Loucy (cell line): ENCODE measurements around the gene IL18R1.

Experiments
- EZH2phosphoT487 ChIP-seq: fragments of 200-600 bp; IDR thresholded peaks from 2 replicates; pipeline ENCODE4 v1.6.1; 2018; ENCODE audit warnings: antibody characterized with exemption, mild to moderate bottlenecking, moderate library complexity, borderline replicate concordance
- TF ChIP-seq, protein P1 (sequence below): fragments of 200-600 bp; sonication (generic); conservative IDR thresholded peaks from 2 replicates; pipeline ENCODE4 v1.5.1; 2014; ENCODE audit warnings: mild to moderate bottlenecking, antibody characterized with exemption, low read length

- TF ChIP-seq, protein P1, sequence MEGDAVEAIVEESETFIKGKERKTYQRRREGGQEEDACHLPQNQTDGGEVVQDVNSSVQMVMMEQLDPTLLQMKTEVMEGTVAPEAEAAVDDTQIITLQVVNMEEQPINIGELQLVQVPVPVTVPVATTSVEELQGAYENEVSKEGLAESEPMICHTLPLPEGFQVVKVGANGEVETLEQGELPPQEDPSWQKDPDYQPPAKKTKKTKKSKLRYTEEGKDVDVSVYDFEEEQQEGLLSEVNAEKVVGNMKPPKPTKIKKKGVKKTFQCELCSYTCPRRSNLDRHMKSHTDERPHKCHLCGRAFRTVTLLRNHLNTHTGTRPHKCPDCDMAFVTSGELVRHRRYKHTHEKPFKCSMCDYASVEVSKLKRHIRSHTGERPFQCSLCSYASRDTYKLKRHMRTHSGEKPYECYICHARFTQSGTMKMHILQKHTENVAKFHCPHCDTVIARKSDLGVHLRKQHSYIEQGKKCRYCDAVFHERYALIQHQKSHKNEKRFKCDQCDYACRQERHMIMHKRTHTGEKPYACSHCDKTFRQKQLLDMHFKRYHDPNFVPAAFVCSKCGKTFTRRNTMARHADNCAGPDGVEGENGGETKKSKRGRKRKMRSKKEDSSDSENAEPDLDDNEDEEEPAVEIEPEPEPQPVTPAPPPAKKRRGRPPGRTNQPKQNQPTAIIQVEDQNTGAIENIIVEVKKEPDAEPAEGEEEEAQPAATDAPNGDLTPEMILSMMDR, result no peak
- no peak for TF ChIP-seq EZH2phosphoT487
Measured at GRCh38 chr2:102412199-102412598, 56.6 kb downstream of the IL18R1 start.
